ENCODE measurements around the gene DAP3. TPM values are rescaled to one million over a fixed set of nuclear protein-coding genes. Genes with fewer than 3 reads are reported as not detected.

Gene DAP3
- total and polyA plus RNA-seq, 2 of the 8 experiments (the other 6 are each of a cell fraction or from before 2014, with no cell fraction given): 66.3 to 87.1 TPM

DNA sequence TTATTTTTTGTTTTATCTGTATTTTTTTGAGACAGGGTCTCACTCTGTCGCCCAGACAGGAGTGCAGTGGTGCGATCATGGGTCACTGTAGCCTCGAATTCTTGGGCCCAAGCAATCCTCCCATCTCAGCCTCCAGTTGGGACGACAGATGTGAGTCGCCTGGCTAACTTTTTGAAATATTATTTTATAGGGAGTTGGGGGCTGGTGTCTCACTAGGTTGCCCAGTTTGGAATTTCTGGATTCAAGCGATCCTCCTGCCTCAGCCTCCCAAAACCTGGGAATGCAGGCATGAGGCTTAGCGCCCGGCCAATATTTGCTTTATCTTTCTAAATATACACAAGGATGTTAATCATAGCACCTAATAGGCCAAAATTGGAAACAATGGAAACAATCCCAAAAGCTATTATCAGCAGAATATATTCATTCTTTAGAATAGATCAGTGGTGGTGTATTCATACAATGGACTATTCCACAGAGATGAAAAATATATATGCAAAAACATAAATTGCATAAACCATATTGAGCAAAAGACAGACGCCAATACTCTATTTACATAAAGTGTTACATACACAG is 55.9 kb downstream of the DAP3 start (continued):
- no peak for TF ChIP-seq RNF2 (IDR thresholded peaks at IDR 0.05; ENCODE audit: borderline replicate concordance, low read depth, low read length, missing control alignments, poor library complexity, severe bottlenecking)
- TF ChIP-seq, protein P1, sequence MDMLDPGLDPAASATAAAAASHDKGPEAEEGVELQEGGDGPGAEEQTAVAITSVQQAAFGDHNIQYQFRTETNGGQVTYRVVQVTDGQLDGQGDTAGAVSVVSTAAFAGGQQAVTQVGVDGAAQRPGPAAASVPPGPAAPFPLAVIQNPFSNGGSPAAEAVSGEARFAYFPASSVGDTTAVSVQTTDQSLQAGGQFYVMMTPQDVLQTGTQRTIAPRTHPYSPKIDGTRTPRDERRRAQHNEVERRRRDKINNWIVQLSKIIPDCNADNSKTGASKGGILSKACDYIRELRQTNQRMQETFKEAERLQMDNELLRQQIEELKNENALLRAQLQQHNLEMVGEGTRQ (IDR thresholded peaks at IDR 0.05; ENCODE audit: low read length): no peak
